ENCODE results near the gene ERMAP.

ERMAP gene

DNA sequence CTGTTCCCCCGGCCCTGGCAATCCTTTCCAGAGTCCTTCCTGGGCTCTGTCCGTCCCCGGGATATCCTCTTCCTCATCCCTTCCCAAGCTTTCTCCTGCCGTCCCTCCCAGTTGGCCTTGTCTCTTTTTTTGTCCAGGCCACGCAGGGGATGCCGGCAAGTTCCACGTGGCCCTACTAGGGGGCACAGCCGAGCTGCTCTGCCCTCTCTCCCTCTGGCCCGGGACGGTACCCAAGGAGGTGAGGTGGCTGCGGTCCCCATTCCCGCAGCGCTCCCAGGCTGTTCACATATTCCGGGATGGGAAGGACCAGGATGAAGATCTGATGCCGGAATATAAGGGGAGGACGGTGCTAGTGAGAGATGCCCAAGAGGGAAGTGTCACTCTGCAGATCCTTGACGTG is 13.7 kb downstream of the ERMAP start:
- DNase-seq (ENCODE audit: low spot score): no peak
- in situ Hi-C loops (cut with MboI; ENCODE audit: low sequenced_read_pairs, unreplicated experiment): no loop called here
- TF ChIP-seq, protein P1, sequence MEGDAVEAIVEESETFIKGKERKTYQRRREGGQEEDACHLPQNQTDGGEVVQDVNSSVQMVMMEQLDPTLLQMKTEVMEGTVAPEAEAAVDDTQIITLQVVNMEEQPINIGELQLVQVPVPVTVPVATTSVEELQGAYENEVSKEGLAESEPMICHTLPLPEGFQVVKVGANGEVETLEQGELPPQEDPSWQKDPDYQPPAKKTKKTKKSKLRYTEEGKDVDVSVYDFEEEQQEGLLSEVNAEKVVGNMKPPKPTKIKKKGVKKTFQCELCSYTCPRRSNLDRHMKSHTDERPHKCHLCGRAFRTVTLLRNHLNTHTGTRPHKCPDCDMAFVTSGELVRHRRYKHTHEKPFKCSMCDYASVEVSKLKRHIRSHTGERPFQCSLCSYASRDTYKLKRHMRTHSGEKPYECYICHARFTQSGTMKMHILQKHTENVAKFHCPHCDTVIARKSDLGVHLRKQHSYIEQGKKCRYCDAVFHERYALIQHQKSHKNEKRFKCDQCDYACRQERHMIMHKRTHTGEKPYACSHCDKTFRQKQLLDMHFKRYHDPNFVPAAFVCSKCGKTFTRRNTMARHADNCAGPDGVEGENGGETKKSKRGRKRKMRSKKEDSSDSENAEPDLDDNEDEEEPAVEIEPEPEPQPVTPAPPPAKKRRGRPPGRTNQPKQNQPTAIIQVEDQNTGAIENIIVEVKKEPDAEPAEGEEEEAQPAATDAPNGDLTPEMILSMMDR (IDR thresholded peaks at IDR 0.05; ENCODE audit: borderline replicate concordance, control extremely low read depth, extremely low read depth, insufficient read depth, missing control alignments): no peak

DNA sequence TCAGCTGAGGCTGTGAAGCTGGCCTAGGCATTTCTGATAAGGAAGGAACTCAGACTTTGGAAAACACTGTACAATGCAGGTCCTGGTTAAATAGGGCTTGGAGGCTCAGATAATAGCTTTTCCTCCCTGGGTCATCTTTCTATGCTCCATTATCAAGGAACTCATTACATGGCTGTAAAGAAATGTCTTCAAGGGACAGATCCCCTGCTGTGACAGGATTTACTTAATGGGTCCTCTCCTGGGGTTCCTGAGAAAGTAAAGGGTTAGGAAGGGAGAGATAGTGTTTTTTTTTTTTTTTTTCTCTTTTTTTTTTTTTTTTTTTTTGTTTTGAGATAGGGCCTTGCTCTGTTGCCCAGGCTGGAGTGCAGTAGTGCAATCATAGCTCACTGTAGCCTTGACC is 14.4 kb downstream of the ERMAP start:
- TF ChIP-seq, protein P1 (IDR thresholded peaks at IDR 0.05; ENCODE audit: borderline replicate concordance, control extremely low read depth, extremely low read depth, insufficient read depth, missing control alignments): no peak
- in situ Hi-C loops (cut with MboI; ENCODE audit: low sequenced_read_pairs, unreplicated experiment): no loop called here
- no peak for DNase-seq (ENCODE audit: low spot score)

DNA sequence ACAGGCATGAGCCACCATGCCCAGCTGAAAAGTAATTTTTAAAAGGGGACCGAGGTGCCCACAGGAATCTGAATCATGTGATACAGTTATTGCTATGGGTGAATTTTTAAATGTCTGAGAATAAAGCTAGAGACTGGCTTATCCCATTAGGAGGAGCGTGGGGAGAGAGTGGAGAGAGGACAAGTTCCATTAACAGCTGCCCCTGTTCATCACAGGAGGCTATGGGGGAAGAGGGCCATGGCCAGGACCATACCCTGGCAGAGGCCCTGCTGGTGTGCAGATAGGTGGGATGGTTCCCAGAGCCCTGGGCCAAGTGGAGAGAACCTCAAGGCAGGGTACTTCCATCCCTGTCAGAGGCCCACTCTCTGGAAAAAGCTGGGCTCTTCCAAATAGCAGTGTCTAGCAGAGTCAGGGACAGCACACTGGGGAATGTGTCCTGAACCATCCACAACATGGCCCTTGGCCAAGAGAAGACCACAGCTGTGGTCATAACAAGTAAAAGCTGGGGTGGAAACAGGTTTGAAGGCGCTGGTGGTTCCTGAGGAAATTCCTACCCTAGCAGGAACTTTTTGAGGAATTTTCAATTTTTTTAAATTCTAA is 15.8 kb downstream of the ERMAP start:
- in situ Hi-C loops (cut with MboI; ENCODE audit: low sequenced_read_pairs, unreplicated experiment): no loop called here
- no peak for DNase-seq (ENCODE audit: low spot score)
- TF ChIP-seq, protein P1 (IDR thresholded peaks at IDR 0.05; ENCODE audit: borderline replicate concordance, control extremely low read depth, extremely low read depth, insufficient read depth, missing control alignments): no peak

- TF ChIP-seq, protein P1 (IDR thresholded peaks at IDR 0.05; ENCODE audit: borderline replicate concordance, control extremely low read depth, extremely low read depth, insufficient read depth, missing control alignments): no peak
- DNase-seq (ENCODE audit: low spot score): no peak
- in situ Hi-C loops (cut with MboI; ENCODE audit: low sequenced_read_pairs, unreplicated experiment): no loop called here
These were observed 17.1 kb downstream of the ERMAP start for GRCh38 chr1:42833981-42834380.

DNA sequence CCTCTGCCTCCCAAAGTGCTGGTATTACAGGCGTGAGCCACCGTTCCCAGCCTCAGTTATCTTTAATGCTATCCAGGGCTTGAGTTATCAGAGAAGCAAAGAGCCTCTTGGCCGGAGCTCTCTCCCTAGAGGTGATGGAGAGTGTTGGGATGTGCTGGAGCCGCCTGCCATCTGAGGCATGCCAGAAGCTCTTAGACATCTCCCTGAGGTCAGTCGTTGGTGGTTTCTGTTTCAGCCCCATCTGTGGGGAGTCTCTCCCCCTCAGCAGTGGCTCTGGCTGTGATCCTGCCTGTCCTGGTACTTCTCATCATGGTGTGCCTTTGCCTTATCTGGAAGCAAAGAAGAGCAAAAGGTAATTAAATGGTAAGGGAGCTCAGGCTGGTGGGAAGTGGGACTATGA is 17.9 kb downstream of the ERMAP start:
- TF ChIP-seq, protein P1 (IDR thresholded peaks at IDR 0.05; ENCODE audit: borderline replicate concordance, control extremely low read depth, extremely low read depth, insufficient read depth, missing control alignments): no peak
- in situ Hi-C loops (cut with MboI; ENCODE audit: low sequenced_read_pairs, unreplicated experiment): no loop called here

DNA sequence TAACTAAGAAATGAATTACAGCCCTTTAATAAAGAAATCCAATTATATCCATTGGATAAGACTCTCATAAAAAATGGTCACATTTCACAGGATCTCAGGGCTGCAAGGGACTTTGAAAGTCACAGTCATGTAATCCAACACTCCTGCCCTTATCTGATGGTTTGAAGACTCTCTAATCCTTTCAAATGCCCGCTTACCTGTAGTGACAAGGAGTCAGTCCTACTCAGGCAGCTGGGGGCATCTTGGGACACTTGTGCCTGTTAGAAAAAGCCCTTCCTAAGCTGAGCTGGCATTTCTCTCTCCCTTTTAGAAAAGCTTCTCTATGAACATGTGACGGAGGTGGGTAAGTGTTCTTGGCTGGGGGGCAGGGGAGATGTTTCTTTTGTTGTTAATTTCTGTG is 18.5 kb downstream of the ERMAP start:
- TF ChIP-seq, protein P1 (IDR thresholded peaks at IDR 0.05; ENCODE audit: borderline replicate concordance, control extremely low read depth, extremely low read depth, insufficient read depth, missing control alignments): no peak
- DNase-seq (ENCODE audit: low spot score): no peak
- in situ Hi-C loops (cut with MboI; ENCODE audit: low sequenced_read_pairs, unreplicated experiment): no loop called here

More for the DNA sequence above, 17.9 kb downstream of the ERMAP start:
- no peak for DNase-seq (ENCODE audit: low spot score)
